Pancreas (tissue), 10 donors: ENCODE data around the gene PPP1R3F. TPM values are rescaled to one million over a fixed set of nuclear protein-coding genes. Genes with fewer than 3 reads are reported as not detected.

Experiments used
- ATAC-seq, 4 donors: fragments of 200-7000 bp; cut with Tn5 transposase; one replicate each; pipeline versions ENCODE4 v1.8.0 to v1.9.1; 2020; ENCODE audit warnings: mild to moderate bottlenecking in 4 of 4, moderate library complexity in 4 of 4
- DNase-seq, 6 donors: peaks; one replicate each; pipeline ENCODE4 v3.0.0-alpha.2; 2020
- FAIRE-seq: peaks from 2 replicates; lab custom pipeline; 2012; peaks lifted over from hg19 to GRCh38; lab: Jason Lieb, UNC
- H3K27ac ChIP-seq, 4 donors: fragments of 200-600 bp; sonication (generic); 1 replicate in 3 of 4; 2 replicates in 1 of 4; pipeline versions ENCODE4 v1.5.0 to v1.8.0; 2020
- H3K27me3 ChIP-seq, 4 donors: fragments of 200-600 bp; one replicate each; pipeline ENCODE4 v1.8.0; 2021
- H3K36me3 ChIP-seq, 3 donors: fragments of 200-600 bp; sonication (generic) in 1 of 3; one replicate each; pipeline versions ENCODE4 v1.5.0 to v1.8.0; 2020 to 2021
- H3K4me1 ChIP-seq, 3 donors: fragments of 200-600 bp; one replicate each; pipeline ENCODE4 v1.8.0; 2021
- H3K4me3 ChIP-seq, 4 donors: fragments of 200-600 bp; sonication (generic) in 2 of 4; one replicate each; pipeline versions ENCODE4 v1.5.0 to v1.8.0; 2020 to 2021
- H3K9me3 ChIP-seq, 4 donors: fragments of 200-600 bp; one replicate each; pipeline ENCODE4 v1.8.0; 2021
- WGBS, 2 donors: extraction: QIAGEN DNeasy Blood & Tissue Kit; methylation state at CpG; one replicate each; pipeline ENCODE4 v1.1.7; 2013; 5-methylcytosine and 5-hydroxymethylcytosine counted together
- intact Hi-C, 3 donors: fragments of 100-400 bp; cut with DNase I; formaldehyde crosslinking; loops; one replicate each; pipeline versions ENCODE4 v1.11.1 to v1.14.2; 2022
- polyA plus RNA-seq, 2 donors: library from polyadenylated mRNA; stranded (reverse); fragments of 200-250 nt; gene quantifications; one replicate each; pipeline ENCODE4 v1.2.3, GENCODE V29; 2013
- total RNA-seq, 6 donors: library from RNA; stranded (reverse); fragmentation: NEBNext Ultra II Directional in 4 of 6; extraction: Animal tissue kit (Norgen Biotek cat#: 25700) in 4 of 6; gene quantifications; one replicate each; pipeline versions ENCODE4 v1.2.1 to v1.2.4, GENCODE V29; 2021 to 2023
- TF ChIP-seq, protein P1 (sequence below), 4 donors: fragments of 200-600 bp; sonication (generic) in 3 of 4; IDR thresholded peaks; one replicate each; pipeline versions ENCODE4 v1.5.0 to v1.8.0; 2021; ENCODE audit warnings: antibody characterized with exemption in 4 of 4
- donor health status: healthy with polysubstance abuse.
- donor health status: DM: no; HTN: no; CAD: no; lungs with moderate emphysema.
- donor health status: DM: no; HTN: no; CAD: no.
- donor health status: control.
- donor health status: control.
- donor health status: Bipolar disorder and iron deficiency.
- donor health status: DM: yes; HTN: yes; CAD: no.
- donor health status: DM: no; HTN: no; CAD: no.
- donor health status: DM: no; HTN: no; CAD: no.
- donor health status: DM: yes; HTN: yes; CAD: no.

PPP1R3F gene
- total and polyA plus RNA-seq, 8 donors, result 1.1 to 5.6 (median 1.7) TPM

DNA sequence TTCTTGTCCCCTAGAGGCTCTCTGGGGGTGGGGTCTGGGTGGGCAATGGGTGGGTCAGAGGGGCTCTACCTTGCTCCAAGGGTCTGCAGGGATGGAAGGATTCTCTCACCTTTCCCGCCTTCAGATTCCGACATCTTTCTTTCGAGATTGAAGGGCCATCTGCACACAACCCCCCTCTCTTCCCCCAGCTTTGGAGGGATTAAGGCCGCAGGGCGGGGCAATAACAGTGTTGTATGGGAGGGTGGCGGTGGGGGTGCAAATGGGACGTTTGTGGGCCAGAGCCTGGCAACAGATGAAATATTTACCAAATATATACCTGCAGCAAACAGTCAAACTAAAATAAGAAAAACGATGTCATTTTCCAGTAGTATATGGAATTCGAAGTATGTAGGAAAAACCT lies 36.4 kb upstream of the PPP1R3F start, which contains the start of gene CACNA1F:
CACNA1F (minus strand) TSS at position 165 of the 400 bp plus-strand sequence; CDS start at position 134, 31 bp downstream.
- no peak for FAIRE-seq
- no peaks in the 10 kb centered on the region for H3K36me3 ChIP-seq
- H3K4me3 ChIP-seq, result no peak within 1 kb of the TSS
- no peaks in the 10 kb centered on the region for H3K4me1 ChIP-seq
- TF ChIP-seq, protein P1, sequence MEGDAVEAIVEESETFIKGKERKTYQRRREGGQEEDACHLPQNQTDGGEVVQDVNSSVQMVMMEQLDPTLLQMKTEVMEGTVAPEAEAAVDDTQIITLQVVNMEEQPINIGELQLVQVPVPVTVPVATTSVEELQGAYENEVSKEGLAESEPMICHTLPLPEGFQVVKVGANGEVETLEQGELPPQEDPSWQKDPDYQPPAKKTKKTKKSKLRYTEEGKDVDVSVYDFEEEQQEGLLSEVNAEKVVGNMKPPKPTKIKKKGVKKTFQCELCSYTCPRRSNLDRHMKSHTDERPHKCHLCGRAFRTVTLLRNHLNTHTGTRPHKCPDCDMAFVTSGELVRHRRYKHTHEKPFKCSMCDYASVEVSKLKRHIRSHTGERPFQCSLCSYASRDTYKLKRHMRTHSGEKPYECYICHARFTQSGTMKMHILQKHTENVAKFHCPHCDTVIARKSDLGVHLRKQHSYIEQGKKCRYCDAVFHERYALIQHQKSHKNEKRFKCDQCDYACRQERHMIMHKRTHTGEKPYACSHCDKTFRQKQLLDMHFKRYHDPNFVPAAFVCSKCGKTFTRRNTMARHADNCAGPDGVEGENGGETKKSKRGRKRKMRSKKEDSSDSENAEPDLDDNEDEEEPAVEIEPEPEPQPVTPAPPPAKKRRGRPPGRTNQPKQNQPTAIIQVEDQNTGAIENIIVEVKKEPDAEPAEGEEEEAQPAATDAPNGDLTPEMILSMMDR (IDR thresholded peaks at IDR 0.05), result no peak
- intact Hi-C loops, result no loop called here
- DNase-seq, result no peak
- no peak for ATAC-seq
- no peaks in the 10 kb centered on the region for H3K9me3 ChIP-seq
- no peaks in the 10 kb centered on the region for H3K27me3 ChIP-seq
- H3K27ac ChIP-seq, result no peak within 1 kb of the TSS
- WGBS, 2 donors, result 73 to 75% methylated on average over 9 of the region's 9 CpGs

DNA sequence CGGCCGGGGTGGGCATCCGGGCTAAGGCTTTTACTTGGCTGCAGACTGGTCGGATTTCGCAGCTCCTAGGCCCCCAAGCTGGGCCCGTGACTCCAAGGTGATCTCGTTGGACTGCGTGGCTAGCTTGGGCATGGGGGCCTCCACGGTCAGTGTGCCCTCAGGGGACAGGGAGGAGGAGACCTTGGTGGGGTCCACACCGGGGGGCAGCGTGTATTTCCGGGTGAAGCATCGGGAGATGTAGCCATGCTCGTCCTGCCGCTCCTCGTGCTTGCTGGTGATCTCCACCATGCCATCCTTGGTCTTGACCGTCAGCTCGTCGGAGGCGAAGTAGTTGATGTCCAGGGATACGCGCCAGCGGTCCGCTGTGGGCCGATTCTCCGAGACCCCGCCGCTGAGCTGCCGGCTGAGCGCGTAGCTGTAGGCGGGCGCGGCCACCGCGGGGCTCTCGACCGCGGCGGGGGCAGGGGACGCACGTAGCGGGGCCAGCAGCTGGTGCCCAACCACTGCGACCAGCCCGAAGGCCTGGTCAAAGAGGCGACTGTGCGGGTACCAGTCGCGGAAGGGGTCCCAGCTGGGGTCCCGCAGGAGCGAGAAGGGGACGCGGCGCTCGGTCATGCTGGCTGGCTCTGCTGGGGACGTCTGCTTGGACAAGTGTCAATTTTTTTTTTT lies 35.6 kb upstream of the PPP1R3F start:
- no peaks in the 10 kb centered on the region for H3K4me1 ChIP-seq
- ATAC-seq (no peak), FAIRE-seq (no peak), DNase-seq (no peak)
- intact Hi-C loops, result no loop called here
- peaks cover 0 to 4% (median 0%) of the 10 kb centered on the region in 4 donors for H3K27me3 ChIP-seq
- WGBS, 2 donors, result 52 to 64% methylated on average over 56 of the region's 56 CpGs
- no peaks in the 10 kb centered on the region for H3K9me3 ChIP-seq
- no peak overlapping the region for H3K27ac ChIP-seq
- no peak overlapping the region for H3K4me3 ChIP-seq
- TF ChIP-seq, protein P1 (IDR thresholded peaks at IDR 0.05), result no peak
- H3K36me3 ChIP-seq, result no peaks in the 10 kb centered on the region

DNA sequence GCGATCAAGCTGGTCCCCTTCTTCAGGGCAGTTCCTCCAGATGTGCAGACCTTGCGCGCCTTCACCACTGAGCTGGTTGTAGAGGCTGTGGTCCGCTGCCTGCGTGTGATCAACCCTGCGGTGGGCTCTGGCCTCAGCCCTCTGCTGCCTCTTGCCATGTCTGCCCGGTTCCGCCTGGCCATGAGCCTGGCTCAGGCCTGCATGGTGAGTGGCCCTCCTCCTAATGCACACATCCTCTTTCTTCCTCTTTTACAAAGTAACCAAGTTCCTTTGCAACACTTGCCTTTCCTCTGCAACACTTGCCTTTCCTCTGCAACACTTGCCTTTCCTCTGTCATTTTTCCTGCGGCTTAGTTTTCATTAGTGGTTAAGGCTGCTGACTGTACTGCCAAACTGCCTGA lies 32.5 kb upstream of the PPP1R3F start:
- DNase-seq, result no peak
- intact Hi-C loops, result no loop called here

DNA sequence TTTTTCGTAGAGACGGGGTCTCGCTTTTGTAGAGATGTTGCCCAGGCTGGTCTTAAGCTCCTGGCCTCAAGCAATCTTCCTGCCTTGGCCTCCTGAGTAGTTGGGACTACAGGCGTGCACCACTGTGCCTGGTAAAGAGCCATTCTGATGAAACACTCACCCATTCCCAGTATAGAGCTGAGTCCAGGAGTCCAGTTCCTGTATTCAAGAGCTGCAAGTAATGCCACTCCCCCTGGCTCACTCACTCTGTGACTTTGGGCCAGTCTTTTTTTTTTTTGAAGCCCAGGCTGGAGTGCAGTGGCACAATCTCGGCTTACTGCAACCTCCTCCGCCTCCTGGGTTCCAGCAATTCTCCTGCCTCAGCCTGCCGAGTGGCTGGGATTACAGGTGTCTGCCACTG lies 30.9 kb upstream of the PPP1R3F start:
- Histone ChIP-seq H3K36me3 (no peaks in the 10 kb centered on the region), H3K9me3 (no peaks in the 10 kb centered on the region), H3K27me3 (peaks cover 0 to 4% (median 0%) of the 10 kb centered on the region in 4 donors), H3K4me1 (no peaks in the 10 kb centered on the region), H3K4me3 (no peak overlapping the region), H3K27ac (no peak overlapping the region)
- FAIRE-seq (no peak), ATAC-seq (no peak), DNase-seq (no peak)
- intact Hi-C loops, result no loop called here
- 71 to 79% methylated on average over 7 of the region's 7 CpGs for WGBS, 2 donors
- TF ChIP-seq, protein P1 (IDR thresholded peaks at IDR 0.05), result no peak

More for the DNA sequence above, 32.5 kb upstream of the PPP1R3F start:
- 75 to 81% methylated on average over 9 of the region's 9 CpGs for WGBS, 2 donors
- no peak overlapping the region for H3K4me3 ChIP-seq
- peaks cover 0 to 4% (median 0%) of the 10 kb centered on the region in 4 donors for H3K27me3 ChIP-seq
- no peak for FAIRE-seq
- H3K36me3 ChIP-seq, result no peaks in the 10 kb centered on the region
- no peaks in the 10 kb centered on the region for H3K9me3 ChIP-seq
- H3K4me1 ChIP-seq, result no peaks in the 10 kb centered on the region
- peak in 1 of 4 donors; percentile 11 for ATAC-seq
- no peak overlapping the region for H3K27ac ChIP-seq
- TF ChIP-seq, protein P1 (IDR thresholded peaks at IDR 0.05), result no peak

DNA sequence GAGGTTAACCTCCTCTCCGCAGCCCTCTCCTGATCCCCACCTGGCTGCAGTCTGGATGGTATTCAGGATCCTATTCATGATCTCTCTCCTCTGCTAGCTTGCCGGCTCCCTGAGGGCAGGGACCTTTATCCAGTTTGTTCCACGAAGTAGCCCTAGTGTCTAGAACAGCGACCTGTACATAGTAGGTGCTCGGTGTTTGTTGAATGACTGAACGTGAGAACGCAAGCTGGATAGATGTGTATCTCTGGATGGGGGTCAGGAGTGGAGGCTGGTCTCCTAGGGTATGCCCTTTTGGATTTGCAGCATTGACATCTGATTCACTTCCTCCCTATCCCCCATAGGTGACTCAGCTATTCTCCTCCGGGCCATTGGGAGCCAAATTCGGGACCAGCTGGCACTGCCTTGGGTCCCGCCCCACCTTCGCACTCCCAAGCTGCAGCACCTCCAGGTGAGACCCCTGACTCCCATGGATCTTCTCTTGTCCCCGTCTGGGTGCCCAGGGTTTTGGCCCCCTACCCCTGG lies 27.0 kb upstream of the PPP1R3F start:
- no peaks in the 10 kb centered on the region for H3K4me1 ChIP-seq
- H3K27me3 ChIP-seq, result peaks cover 0 to 4% (median 0%) of the 10 kb centered on the region in 4 donors
- H3K4me3 ChIP-seq, result no peak overlapping the region
- H3K36me3 ChIP-seq, result no peaks in the 10 kb centered on the region
- ATAC-seq (no peak), FAIRE-seq (no peak), DNase-seq (peak in 1 of 6 donors; percentile 37)
- WGBS, 2 donors, result 78 to 92% methylated on average over 12 of the region's 12 CpGs
- no peaks in the 10 kb centered on the region for H3K9me3 ChIP-seq
- intact Hi-C loops, result no loop called here
- H3K27ac ChIP-seq, result no peak overlapping the region
- TF ChIP-seq, protein P1 (IDR thresholded peaks at IDR 0.05), result no peak
